HG03139 (cell line): ENCODE data around the gene HMCN2.

Source experiments
- ATAC-seq: cut with Tn5 transposase; IDR thresholded peaks from one replicate; pipeline ENCODE4 v1.9.1; 2021; ENCODE audit not compliant: unreplicated experiment

Gene HMCN2

GRCh38 chr9:130448035-130448624 lies 182.6 kb downstream of the HMCN2 start:
- ATAC-seq, result no peak

GRCh38 chr9:130448771-130449603 lies 183.4 kb downstream of the HMCN2 start:
- ATAC-seq, result no peak

GRCh38 chr9:130450344-130451003 lies 184.9 kb downstream of the HMCN2 start:
- ATAC-seq, result no peak

GRCh38 chr9:130451004-130451390 lies 185.4 kb downstream of the HMCN2 start:
- no peak for ATAC-seq

- no peak for ATAC-seq
Observed at GRCh38 chr9:130451509-130452388, 186.2 kb downstream of the HMCN2 start.

GRCh38 chr9:130452835-130453234 lies 187.3 kb downstream of the HMCN2 start:
- no peak for ATAC-seq

GRCh38 chr9:130453487-130453886 lies 187.9 kb downstream of the HMCN2 start:
- no peak for ATAC-seq

- ATAC-seq, result no peak
Observed at GRCh38 chr9:130454096-130454811, 188.7 kb downstream of the HMCN2 start.

- ATAC-seq, result no peak
Observed at GRCh38 chr9:130454812-130455325, 189.3 kb downstream of the HMCN2 start.

GRCh38 chr9:130458027-130458803 lies 192.7 kb downstream of the HMCN2 start:
- no peak for ATAC-seq

GRCh38 chr9:130458804-130459067 lies 193.2 kb downstream of the HMCN2 start:
- no peak for ATAC-seq

GRCh38 chr9:130459151-130459550 lies 193.6 kb downstream of the HMCN2 start:
- ATAC-seq, result no peak

GRCh38 chr9:130459941-130460669 lies 194.5 kb downstream of the HMCN2 start:
- no peak for ATAC-seq

GRCh38 chr9:130461218-130461630 lies 195.7 kb downstream of the HMCN2 start:
- ATAC-seq, result no peak

- no peak for ATAC-seq
Observed at GRCh38 chr9:130461731-130462130, 196.2 kb downstream of the HMCN2 start.

- no peak for ATAC-seq
Observed at GRCh38 chr9:130462685-130463540, 197.4 kb downstream of the HMCN2 start.

GRCh38 chr9:130463763-130464745 lies 198.5 kb downstream of the HMCN2 start:
- no peak for ATAC-seq
